HG02852 (cell line): ENCODE measurements around the gene EIF2AK3.

ENCODE experiments used
- ATAC-seq: cut with Tn5 transposase; IDR thresholded peaks from one replicate; pipeline ENCODE4 v1.9.1; 2021; ENCODE audit warnings: mild to moderate bottlenecking, moderate library complexity; ENCODE audit not compliant: unreplicated experiment

Gene EIF2AK3

GRCh38 chr2:88545118-88545517, 82.1 kb downstream of the EIF2AK3 start:
- no peak for ATAC-seq

DNA sequence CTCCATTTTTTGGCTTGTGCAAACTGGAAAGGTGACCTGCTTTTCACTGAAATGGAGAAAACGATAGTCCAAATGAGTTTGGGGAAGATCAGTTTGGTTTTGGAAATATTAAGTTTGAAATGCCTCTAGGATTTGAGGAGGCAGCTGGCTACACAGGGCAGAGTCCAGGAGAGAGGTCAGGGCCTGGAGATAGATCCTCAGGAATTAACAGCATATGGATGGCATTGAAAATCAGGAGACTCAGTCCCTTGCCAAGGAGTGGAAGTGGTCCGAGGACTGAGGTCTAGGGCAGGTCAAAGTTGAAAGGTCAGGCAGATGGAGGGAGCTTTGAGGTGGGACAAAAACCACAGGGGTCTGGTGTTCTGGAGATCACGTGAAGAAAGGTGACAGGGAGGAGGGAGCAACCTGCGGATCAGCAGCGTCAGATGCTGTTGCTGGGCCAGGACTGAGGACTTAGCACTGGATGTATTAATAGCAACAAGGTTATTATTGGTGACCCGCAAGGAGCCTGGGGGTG, 83.7 kb downstream of the EIF2AK3 start:
- ATAC-seq = no peak

DNA sequence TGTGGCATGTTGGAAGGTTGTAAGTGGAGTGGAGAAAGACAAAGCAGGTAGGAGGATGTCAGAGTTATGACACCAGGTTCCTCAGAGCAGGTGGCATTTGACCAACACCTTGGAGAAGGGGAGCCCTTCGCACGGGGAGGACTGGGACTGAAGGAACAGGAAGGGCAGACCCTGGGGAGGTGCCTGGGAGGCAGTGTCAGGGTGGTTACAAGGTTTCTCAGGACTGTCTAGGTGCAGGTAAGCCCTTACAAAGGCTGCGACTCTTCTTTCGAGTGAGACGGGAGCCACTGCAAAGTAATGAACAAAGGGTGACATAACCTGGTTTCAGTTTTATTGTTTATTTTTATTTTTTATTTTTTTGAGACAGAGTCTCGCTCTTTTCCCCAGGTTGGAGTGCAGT, 84.6 kb downstream of the EIF2AK3 start:
- no peak for ATAC-seq

- no peak for ATAC-seq
Measured at GRCh38 chr2:88540346-88540745, 86.9 kb downstream of the EIF2AK3 start.

DNA sequence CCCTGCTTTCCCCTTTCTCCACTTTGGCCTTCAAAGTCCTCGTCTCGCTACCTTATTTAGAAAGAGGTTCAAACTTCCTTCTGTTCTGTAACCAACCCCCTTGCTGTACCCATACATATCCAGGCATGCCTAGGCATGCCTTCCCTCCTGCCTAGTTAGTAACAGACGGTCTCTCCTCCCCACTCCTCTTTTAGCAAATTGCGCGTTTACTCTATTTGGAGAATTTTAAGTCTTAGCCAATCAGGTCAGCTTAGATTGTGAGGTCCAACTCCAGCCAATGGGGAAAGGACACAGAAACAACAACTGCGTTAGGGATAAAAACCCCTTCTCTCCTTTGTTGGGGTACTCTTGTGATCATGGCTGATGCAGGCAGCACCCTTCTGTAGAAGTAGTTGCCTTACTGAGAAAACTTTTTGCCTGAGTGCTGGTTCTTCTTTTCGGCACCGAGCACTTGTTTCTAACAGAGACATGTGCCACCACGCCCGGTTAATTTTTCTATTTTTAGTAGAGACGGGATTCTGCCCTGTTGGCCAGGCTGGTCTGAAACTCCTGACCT, 88.8 kb downstream of the EIF2AK3 start:
- no peak for ATAC-seq

- no peak for ATAC-seq
Measured at GRCh38 chr2:88537640-88538039, 89.6 kb downstream of the EIF2AK3 start.

DNA sequence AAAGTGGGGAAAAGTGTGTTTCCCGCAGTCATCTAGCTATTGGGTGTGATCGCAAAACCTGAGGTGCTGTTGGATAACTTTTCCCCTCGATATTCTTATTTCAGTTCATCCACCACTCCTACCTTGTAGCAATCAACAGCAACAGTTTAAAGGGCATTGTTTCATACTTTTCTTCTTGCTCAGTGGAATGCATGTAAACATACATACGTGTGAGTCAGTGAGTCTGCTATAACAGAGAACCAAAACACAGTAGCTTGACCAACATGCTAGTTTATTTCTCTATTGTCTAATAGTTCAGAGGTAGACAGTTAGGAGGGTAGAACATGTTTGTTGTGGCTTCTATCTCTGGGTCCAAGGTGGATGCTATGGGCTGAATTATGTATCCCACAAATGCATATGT, 97.2 kb downstream of the EIF2AK3 start:
- ATAC-seq = no peak

DNA sequence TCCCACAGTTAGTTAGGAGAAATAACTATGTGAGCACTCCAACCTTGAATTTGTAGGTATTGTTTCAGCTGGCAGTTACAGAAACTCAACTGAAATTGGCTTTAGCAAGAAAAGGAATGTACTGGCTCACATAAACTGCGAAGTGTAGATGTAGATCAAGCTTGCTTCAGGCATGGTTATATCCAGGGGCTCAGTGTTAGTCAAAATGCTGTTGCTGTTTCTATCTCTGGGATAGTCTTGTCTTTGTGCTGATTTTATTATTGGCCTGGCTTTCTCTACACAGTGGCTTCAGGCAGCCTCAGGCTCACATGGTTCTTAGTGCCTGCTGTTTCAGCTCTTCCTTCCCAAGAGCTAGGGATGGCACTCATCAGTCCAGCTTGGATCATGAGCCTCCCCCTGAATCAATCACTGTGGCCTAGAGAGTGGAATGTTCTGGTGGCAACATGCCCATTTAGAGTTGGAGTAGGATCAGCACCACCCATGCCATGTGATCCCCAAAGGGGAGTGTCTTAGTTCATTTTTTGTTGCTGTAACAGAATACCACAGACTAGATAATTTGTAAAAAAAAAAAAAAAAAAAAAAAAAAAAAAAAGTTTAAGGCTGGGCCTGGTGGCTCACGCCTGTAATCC, 105.7 kb downstream of the EIF2AK3 start:
- ATAC-seq = no peak

DNA sequence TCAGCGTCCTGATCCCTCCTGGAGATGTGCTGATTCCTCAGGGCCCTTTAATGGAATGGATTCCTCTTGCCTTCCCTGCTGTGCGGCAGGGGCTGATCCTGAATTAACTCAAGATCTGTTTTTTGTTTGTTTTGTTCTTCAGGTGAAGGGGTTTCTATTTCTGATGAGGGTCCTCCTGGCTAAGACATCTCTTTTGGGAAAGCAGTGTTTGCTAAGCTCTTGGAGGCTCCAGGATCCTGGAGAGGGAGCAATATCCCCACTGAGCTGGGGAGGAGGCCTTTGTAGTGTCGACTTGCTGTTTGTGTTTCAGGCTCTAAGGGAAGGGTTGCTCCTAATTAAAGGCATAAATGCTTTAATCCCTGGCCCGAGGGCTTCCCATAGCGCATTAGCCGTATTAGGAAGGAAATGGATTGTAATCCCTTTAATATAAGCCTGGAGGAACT, 109.5 kb downstream of the EIF2AK3 start:
- ATAC-seq = no peak
